OCI-LY3 (cell line): ENCODE results near the gene TRAPPC12.

ENCODE experiments used
- CTCF ChIP-seq: fragments of 200-600, 300-600 bp; sonication (generic); IDR thresholded peaks from 2 replicates; pipeline ENCODE4 v1.5.1; 2014; ENCODE audit warnings: antibody characterized with exemption, low read length, low read depth
- EZH2phosphoT487 ChIP-seq: fragments of 200-600 bp; shearing (Covaris generic); IDR thresholded peaks from 2 replicates; pipeline ENCODE4 v1.6.1; 2018; ENCODE audit warnings: antibody characterized with exemption, mixed run types, low read depth

- TF ChIP-seq CTCF (no peak), EZH2phosphoT487 (no peak)
These were observed 93.5 kb downstream of the TRAPPC12 start for GRCh38 chr2:3472966-3473365.
